NCI-H2227 treated with DMSO at 0.1 percent for 48 hours (cell line): ENCODE data around the gene CDKL4.
"Not testable (repeated sequence)": the region's sequence is repeated elsewhere in the genome, so short reads cannot be mapped to it uniquely, and the experiment has no call there.

Experiments used
- DNase-seq: peaks from one replicate; lab custom pipeline; 2025; lab: John Stamatoyannopoulos, UW

Gene CDKL4

DNA sequence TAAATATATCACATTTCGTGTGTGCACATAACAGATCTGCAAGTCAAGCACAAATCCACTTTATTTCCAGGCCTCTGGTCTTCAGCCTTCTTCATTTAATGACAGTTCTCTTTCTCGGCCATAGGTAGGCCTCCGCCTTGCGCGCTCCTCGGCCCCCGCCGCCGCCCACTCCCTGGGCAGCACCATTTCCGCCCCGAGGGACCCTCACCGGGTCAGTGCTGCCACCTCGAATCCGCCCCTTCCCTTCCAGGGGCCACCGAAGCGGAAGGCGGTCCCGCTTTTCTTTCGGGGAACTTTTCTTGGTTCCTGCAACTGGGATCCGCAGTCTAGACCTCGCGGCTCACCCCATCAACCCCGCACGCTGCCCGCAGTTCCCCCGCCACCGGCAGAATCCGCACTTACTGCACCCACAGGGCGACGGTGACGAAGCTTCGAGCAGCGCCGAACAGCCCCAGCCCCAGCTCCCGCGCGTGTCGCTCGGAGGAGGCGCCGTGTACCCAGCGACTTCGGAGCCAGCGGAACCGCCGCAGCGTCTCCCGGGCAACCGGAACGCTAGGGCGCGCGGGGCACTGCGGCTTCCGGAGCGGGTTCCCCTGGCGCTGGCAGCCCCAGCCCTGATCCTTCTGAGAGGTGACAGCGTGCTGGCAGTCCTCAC lies at the start of gene CDKL4:
CDKL4 (minus strand) TSS at position 502 of the 655 bp plus-strand sequence.
- DNase-seq = peak; percentile 42

DNA sequence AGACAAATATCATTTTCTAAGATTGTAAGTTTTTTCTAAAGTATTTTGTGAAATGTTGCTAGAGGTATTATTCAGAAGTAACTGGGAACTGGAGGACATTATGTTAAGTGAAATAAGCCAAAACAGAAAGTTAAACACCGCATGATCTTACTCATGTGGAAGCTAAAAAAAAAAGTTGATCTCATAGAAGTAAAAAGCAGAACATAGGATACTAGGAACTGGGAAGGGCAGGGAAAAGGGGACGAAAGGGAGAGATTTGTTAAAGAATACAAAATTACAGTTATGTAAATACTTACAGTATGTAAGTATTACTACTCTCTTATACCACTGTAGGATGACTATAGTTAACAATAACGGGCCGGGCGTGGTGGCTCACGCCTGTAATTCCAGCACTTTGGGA lies 46.7 kb upstream of the CDKL4 start:
- no peak for DNase-seq

DNA sequence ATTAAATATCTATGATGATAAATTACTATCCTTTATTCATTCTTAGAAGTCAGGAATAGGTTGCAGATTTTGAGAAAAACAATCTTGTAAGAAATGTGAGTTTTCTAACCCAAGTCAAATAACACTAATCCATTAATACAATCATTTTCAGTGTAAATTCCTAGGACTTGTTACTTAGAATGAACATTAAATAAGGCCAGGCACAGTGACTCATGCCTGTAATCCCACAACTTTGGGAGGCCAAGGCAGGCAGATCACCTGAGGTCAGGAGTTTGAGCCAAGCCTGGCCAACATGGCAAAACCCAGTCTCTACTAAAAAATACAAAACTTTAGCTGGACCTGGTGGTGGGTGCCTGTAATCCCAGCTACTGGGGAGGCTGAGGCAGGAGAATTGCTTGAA lies 45.8 kb upstream of the CDKL4 start:
- no peak for DNase-seq

DNA sequence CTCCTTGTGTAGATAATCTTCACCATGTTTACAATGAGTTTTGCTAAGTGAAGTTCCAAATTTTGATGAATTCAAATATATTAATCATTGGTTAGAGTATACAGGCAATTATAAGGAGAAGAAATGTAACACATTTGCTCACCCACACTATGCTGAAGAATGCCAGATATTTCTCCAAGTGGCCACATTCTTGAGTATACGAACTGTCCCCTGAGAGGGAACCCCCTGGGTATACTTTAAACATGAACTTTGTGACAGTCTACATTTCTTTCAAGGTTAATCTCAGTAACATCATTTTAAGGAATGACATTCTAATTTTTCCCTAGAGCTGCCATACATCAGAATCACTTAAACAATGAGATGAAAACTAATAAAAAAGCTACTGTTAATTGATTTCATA lies 39.8 kb upstream of the CDKL4 start:
- no peak for DNase-seq

DNA sequence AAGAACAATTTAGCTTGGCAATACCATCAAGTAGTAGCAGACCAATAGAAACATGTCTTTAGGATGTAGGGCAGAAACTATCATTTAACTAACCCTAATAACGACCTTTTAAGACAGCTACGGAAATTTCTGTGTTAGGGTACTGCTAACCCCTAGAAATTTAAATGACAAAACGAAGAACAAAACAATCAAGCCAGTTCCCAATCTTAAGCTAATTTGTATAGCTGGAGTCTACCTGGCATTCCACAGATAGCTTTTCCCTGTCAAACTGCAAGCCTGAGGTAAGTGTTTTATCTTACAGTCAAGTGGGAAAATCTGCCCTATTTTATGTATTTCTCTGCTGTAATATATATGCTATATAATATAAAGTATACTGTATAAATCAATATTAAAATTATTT lies 37.6 kb upstream of the CDKL4 start:
- DNase-seq = no peak

DNA sequence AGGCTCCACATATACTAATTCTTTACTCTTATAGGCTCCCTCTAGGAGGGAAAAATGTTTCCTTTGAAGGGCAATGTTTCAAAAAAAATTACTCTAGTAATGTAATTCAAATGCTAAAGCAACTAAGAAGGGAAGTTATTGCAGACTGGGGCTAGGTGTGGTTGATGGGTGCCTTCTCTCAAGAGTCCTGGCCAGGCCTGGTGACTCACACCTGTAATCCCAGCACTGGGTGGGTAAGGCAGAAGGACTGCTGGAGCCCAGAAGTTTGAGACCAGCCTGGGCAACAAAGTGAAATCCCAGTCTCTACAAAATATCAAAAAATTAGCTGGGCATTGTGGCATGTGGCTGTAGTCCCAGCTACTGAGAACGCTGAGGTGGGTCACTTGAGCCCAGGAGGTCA lies 31.2 kb upstream of the CDKL4 start:
- DNase-seq = no peak

DNA sequence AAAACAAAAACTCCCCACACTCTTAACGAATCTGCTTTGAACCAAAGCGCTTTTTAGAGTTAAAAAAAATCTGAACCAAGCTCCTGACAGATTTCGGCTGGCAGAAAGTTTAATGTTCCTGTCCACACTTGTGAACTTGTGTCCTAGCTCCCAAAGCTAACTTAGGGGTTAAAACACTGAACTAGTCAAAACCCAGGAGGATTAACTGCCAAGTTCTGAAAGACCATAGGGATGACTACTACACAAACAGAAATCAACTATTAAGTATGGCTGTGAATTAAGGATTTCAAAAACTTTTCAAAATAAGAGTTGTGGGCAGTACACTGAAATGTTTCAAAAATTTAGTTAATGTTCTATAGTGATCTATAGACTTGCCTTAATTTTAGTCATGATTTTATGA lies 26.2 kb upstream of the CDKL4 start:
- DNase-seq = no peak

DNA sequence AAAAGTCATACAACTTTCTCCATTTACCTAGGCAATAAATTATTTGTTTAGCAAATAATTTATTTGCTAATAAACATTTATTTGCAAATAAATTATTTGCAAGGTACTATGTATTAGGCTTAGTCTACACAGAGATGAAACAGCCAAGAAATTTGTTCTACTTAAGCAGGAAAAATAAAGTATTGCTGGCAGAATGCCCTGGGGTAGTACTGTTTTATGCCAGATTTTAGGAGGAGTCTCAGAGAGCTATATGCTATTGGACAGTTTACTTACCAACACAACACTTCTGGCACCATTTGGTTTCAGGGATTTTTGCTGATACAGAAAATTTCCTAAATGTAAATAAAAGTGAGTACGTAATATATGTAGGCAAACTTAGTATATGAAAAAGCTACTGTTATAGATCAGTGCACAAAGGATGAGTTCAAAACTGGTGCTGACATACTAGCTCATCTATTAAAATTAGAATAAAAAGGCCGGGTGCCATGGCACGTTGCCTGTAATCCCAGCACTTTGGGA lies 23.2 kb upstream of the CDKL4 start:
- DNase-seq = no peak

DNA sequence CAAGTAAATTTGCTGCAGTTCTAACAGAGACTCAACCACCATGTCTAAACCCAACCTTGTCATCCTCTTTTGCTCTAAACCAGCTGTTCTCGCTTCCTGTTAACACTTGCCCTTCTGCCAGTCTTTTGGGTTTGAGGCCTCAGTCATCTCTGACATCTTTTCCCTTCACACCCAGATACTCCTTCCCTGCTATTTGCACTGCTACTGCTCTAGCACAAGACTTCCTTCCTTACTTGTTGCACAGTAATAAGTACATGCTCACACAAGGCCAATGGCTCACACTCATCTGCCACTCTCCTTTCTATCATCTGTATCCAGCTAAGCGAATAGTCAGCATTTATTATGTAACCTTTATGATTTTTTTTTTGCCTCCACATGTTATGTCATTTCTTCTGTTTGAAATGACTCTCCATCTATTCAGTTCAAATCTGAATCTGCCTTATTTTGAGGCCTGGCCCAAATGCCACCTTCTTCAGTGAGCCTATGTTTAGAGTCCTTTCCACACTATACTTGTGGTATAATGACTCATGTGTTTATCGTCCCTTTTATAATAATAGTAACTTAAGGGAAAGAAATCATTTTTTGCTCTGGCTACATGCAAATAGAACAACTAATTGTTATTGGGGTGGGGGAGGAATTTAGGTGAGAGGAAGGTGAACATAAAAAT lies 22.5 kb upstream of the CDKL4 start:
- DNase-seq = no peak

DNA sequence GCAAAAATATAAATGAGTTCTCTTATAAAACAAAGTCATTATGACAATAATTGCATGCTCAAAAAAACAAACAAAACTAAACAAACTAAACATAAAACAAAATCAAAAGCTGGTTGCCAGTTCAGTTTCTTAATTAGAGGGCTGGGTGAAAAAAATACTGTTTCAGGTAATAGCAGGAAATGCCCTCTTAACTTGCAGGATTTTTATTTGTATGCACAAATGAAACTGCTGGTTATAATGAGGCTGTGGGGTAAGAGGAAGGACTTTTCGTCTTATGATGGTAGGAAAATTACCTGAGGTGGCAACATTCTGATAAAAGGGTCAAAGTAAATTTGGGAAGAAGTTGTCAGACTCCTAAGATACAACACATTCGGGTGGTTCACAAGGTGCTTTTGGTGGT lies 21.5 kb upstream of the CDKL4 start:
- no peak for DNase-seq

DNA sequence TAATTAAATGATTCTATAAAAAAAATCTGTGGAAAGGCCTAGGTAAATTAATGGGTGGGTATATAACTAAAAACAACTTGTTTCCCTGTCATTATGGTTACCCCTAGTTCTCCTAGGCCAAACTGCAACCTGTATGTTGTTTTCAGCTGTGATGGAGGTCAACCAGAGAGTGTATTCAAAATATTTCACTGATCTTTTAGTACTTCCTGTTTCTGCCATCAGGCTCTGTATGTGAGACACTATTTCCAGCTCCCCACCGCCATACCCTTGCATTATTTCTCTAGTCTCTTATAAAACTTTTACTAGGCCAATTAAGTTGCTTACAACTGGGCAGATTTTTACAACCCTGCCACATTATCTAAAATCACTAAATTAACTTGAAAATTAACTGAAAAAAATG lies 21.0 kb upstream of the CDKL4 start:
- DNase-seq = no peak

DNA sequence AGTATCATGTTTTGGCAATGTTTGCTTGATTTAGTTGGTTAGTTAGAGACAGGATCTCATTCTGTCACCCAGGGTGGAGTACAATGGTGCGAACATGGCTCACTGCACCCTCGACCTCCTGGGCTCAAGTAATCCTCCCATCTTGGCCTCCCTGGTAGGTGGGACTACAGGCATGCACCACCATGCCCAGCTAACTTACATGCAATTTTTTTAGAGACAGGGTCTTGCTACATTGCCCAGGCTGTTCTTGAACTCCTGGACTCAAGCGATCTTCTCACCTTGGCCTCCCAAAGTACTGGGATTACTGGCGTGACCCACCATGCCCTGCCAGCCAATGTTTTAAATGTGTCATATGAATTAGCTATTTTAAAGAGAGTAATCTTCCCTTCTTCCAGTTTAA lies 16.3 kb upstream of the CDKL4 start:
- DNase-seq = no peak

DNA sequence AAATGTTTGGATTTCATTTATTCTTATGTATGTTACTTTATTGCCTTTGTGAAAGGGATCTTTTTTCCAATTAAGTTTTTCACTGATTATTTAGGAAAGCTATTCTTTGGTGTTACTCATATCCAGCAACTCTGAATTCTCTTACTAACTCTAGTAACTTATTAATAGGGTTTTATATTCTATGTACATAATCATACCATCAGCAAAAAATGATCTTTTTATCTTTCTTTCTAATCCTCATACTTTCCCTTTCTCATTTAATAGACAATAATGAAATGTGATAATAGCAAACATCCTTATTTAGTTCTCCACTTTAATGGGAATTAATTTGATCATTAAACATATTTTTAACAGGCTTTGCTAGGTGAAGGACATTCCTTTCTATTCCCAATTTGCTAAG lies 12.3 kb upstream of the CDKL4 start:
- no peak for DNase-seq

DNA sequence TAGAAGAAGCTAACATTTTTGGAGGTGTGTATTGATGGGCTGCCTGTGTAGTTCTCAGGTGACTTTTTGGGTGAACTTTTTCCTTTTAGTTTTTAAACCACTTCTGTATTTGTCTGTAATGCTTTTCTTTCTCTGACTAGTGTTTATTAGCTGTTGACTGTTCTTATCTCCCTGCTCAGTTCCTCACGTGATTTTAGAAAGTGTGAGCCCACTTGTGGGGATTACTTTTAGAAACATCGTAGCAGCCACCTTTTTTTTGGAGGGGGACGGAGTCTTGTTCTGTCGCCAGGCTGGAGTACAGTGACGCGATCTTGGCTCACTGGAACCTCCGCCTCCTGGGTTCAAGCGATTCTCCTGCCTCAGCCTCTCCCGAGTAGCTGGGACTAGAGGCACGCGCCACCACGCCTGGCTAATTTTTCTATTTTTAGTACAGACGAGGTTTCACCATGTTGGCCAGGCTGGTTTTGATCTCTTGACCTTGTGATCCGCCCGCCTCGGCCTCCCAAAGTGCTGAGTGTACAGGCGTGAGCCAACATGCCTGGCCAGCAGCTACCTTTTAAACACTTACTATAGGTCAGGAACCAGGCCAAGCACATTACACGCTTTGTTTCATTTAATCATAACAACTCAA lies 9.2 kb upstream of the CDKL4 start:
- DNase-seq = no peak

DNA sequence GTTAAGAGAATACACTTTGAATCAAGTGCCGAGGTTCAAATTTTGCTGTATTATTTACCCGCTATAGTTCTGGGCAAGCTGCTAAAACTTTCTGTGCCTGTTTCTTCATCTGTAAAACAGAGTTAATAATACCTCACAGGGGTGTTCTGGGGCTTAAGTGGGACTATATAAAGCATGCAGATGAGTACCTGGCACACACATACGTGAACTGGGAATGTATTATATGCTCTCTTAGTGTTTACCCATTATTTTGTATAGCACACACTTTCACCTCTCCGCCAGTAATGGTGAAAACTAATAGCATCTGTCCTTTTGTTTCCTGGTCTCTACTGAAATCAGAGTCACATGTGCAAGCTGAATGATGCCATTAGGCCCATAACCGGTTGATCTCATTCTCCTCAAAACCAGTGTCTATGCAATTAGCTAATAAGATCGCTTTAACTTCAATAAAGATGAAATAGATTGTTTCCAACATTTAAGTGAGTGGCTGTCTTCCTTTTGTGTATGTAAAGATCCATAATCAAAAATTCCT lies 3.8 kb upstream of the CDKL4 start:
- peak; percentile 15 for DNase-seq

DNA sequence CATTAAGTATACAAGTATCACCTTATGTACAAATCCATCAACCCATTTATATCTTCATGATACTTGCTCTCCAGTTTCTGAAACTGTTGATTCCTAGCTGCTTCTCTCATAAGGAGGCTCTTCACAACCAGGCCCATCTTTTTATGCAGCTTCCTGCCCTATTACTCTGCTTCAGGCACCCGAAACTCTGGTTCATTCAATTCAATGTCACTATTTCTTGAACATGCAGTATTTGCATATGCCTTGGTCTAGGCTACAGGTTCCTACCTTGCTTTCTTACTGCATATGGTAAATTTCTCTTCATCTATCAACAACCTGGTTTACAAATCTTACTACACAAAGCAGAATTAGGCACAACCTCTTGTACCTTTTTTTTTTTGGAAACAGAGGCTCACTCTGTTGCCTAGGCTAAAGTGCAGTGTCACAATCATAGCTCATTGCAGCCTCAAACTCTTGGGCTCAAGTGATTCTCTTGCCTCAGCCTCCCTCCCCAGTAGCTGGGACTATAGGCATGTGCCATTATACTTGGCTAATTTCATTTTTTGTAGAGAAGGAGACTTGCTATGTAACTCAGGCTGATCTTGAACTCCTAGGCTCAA lies 2.7 kb upstream of the CDKL4 start:
- no peak for DNase-seq

DNA sequence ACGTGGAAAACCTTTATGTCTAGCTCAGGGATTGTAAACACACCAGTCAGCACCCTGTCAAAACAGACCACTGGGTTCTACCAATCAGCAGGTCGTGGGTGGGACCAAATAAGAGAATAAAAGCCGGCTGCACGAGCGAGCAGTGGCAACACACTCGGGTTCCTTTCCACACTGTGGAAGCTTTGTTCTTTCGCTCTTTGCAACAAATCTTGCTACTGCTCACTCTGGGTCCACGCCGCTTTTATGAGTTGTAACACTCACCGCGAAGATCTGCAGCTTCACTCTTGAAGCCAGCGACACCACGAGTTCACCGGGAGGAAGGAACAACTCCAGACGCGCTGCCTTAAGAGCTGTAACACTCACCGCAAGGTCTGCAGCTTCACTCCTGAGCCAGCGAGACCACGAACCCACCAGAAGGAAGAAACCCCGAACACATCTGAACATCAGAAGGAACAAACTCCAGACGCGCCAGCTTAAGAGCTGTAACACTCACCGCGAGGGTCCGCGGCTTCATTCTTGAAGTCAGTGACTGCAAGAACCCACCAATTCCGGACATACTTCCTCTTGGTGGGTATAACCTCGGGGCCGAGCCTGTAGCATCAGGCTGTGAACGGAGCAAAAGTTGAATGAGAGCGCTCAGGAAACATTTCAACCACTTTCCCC lies 1.3 kb upstream of the CDKL4 start:
- not testable (repeated sequence) for DNase-seq

DNA sequence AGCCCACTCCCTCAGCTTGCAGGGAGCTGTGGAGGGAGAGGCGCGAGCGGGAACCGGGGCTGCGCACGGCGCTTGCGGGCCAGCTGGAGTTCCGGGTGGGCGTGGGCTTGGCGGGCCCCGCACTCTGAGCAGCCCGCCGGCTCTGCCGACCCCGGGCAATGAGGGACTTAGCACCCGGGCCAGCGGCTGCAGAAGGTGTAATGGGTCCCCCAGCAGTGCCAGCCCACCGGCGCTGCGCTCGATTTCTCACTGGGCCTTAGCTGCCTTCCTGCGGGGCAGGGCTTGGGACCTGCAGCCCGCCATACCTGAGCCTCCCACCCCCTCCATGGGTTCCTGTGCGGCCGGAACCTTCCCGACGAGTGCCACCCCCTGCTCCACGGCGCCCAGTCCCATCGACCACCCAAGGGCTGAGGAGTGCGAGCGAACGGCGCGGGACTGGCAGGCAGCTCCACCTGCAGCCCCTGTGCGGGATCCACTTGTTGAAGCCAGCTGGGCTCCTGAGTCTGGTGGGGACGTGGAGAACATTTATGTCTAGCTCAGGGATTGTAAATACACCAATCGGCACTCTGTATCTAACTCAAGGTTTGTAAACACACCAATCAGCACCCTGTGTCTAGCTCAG lies 582 bp upstream of the CDKL4 start:
- not testable (repeated sequence) for DNase-seq

DNA sequence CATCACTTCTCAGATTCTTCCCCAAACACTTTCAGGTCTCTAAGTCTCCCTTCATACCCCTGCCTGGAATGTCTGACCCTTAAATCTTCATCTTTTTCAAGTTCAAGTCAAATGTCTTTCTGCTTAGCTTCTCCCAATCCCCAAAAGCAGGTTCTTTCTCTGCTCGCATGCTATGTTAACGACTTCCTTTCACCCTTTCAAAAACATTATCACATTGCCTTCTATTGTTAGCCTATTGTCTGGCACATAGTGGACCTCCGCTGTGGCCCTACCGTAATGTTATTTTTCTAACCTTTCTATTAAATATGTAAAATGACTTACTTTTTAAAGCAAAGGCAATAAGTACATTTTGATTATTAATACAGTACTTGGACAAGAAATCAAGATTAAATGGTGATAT lies 2.2 kb downstream of the CDKL4 start:
- DNase-seq = no peak

DNA sequence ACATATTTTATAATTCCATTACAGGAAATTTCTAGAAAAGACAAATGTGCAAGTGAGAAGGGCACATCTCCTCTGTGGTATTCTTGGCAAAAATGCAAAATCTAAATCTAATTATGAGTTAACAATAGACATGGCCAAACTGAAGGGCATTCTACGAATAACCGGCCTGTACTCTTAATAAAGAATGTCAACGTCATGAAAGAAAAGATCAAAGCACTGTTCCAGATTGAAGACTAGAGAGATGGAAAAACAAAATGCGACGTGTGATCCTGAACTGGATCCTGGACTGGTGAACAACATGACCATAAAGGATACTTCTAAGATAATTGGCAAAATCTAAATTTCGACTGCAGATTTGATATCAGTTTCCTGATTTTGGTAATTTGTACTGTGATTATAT lies 3.0 kb downstream of the CDKL4 start:
- DNase-seq = no peak

DNA sequence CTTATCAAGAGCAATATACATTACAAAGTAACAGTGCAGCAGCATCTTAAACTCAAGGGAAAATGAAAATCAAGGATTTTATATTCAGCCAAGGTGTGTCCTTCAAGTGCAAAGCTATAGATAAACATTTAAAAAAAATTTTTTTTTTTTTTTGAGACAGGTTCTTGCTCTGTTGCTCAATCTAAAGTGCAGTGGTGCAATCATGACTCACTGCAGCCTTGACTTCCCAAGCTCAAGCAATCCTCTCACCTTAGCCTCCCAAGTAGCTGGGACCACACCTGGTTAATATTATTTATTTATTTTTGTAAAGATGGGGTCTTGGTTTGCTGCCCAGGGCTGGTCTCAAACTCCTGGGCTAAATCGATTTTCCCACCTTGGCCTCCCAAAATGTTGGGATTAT lies 9.0 kb downstream of the CDKL4 start:
- no peak for DNase-seq

DNA sequence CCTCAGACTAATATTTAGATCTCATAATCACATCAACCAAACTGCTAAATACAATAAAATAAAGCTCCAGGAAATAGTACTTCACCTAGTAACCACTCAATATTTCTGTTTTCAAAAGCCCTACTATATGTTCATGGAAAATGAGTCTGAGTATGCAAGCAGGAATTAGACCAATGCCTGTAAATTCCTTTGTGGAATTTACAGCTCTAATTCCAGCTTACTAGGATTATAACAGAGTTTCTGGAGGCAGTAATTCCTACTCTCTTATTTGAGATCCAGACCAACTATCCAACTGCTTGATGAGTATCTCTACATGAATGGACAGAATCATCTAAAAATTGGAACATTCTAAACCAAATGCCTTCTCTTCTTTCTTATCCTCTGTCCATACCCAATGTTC lies 11.6 kb downstream of the CDKL4 start:
- no peak for DNase-seq
